Left renal pelvis (tissue), 4 donors: Measurements from ENCODE around the gene BBS2. TPM values are rescaled to one million over a fixed set of nuclear protein-coding genes. Genes with fewer than 3 reads are reported as not detected.
"Not testable (repeated sequence)": the region's sequence is repeated elsewhere in the genome, so short reads cannot be mapped to it uniquely, and the experiment has no call there.

Experiments
- DNase-seq, 4 donors: peaks; one replicate each; pipeline ENCODE4 v3.0.0-alpha.2; 2013; ENCODE audit warnings: low read depth in 4 of 4, low spot score in 3 of 4
- polyA plus RNA-seq, 4 donors: library from polyadenylated mRNA; unstranded; fragments of 120-200 nt; gene quantifications; one replicate each; pipeline ENCODE4 v1.2.1, GENCODE V29; 2013; ENCODE audit not compliant: insufficient read length in 4 of 4

The BBS2 gene
- polyA plus RNA-seq, 4 donors: 73.8 to 109 (median 93.8) TPM

DNA sequence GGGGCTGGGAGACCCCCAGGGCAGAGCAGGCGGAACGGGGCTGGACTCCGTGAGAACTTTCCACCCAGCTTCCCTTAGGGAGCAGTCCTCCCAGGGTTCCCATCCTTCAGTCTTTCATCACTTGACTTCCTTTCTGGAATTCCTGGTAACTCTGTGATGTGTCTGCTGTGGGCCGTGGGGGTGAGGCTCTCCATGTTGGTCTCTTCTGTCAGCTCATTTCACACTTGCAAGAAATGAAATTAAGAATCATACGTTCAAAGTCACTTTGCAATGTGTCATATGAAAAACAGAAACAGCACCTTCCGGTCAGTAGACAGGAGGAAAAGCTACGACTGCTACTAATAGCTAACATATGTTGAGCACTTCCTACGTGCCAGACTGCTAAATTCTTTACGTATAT, 5.4 kb upstream of the BBS2 start:
- DNase-seq: no peak

DNA sequence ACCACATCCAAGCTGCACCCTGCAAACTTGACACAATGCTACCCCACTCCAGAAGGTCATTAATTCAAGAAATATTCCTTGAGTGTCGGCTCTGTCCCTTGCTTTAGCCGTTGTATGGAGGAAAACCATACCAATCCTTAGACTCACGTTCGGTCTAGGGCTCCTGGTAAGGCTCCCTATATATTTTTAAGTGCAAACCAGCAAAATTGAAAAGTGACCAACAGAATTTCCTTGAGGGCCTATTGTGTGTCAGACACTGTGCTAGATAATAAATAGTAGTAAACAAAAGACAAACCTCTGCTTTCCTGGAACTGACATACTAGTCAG, 390 bp upstream of the BBS2 start:
- no peak for DNase-seq

DNA sequence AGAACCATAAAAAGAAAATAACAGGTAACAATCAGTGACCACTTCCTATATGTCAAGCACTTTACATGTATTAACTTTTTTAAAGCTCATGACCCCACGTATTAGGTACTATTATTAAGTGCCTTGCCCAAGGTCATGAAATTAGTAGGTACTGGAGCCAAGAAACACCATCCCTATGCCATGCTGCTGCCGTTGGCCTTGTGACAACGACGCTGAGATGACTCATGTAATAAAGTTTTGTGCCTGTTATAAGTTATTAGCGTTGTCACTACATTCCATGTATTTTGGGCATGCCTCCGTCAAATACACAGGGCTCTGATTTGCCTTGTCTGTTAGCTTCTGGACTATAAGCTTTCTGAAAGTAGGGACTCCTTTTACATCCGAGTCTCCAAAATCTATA, 1.4 kb downstream of the BBS2 start:
- DNase-seq: no peak

DNA sequence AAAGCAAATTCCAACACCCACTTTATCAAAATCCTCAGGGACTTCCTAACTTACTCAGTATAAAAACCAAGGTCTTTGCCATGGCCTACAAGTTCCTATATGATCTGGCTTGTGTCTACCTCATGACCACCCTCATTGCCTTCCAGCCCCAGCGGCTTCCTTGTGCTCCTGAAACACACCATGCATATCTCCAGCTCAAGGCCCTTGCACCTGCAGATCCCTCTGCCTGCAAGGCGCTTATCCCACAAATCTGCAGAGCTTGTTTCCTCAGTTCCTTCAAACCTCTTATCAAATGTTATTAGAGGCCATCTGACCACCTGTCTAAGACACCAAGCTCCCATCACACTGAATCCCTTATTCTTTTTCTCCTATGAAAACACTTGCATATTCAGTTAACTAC, 2.6 kb downstream of the BBS2 start:
- no peak for DNase-seq

DNA sequence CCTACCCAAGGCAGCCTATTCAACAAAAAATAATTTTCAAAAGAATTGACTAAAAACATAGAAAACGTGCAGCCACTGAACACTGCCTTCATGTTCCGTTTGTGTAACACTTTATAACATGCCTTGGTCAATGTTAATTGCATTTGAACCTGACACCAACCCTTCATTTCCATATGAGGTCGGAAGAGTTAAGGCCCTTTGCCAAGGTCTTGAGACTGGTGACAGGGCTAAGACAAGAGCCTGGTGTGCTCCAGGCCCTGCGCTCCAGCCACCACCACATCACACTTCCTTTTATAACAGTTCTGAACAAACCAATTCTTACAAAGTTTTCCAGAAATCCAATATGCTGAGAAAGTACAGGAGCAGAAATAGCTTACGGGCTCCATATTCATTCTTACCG, 4.2 kb downstream of the BBS2 start:
- DNase-seq: no peak

DNA sequence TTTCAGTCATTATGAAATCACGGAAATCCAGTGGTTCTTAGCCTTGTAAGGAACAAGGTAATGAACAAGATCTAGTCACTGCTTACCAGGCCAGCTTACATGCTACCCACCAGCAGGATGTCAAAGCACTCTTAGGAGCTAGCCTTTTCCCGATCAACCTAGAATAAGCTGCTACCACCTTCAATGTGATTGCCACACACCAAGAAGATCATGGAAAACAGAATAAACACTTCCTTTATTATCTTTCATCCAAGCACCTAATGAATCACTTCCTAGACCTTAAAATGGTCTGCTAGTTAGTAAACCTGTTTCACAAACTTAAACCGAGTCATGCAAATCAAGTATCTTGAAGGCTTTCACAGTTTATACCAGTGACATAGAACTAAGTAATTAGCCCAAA, 5.0 kb downstream of the BBS2 start:
- DNase-seq: no peak

DNA sequence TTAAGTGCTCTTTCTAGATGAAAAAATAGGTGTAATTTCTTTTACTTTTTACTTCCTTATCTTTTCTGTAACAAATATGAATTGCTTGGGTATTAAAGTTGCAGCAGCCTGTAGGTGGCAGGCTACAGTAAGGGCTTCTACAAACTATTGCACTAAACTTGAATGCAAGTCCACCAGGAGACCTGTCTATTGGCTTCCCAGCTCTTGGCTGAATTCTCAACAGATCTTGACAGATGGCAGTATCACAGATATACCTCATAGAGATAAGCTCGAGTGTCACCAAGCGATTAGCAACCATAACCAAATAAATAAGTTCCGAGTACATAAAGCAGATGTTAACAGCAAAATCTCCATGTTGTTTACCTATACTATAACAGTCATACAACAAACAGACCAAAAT, 5.9 kb downstream of the BBS2 start:
- DNase-seq: peak in 1 of 4 donors; percentile 3

DNA sequence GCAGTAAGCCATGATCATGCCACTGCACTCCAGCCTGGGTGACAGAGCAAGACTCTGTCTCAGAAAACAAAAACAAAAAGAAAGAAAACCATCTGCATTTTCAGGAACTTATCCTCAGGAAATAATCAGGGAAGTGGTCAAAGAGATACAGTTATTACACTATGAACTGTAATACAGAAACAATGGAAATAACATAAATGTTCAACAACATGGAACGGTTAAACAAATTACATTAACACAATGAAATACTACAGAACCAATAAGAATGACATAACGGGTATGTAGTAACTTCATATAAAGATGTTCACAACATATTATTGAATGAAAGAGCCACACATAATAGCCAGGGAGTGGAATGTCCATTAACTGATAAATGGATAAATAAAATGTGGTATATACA, 6.7 kb downstream of the BBS2 start:
- no peak for DNase-seq

DNA sequence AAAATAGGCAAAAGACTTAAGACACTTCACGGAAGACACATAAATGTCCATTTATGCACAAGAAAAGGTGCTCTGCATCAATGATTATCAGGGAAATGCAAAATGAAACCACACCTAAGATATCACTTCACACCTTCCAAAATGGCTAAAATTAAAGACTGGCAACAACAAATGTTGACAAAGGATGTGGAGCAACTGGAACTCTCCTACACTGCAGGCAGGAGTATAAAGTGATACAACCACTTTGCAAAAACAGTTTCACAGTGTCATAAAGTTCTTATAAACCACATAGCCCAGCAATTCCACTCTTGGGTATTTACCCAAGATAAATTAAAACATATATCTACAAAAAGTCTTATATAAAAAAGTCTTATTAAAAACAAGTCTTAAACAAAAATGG, 7.8 kb downstream of the BBS2 start:
- DNase-seq: no peak

DNA sequence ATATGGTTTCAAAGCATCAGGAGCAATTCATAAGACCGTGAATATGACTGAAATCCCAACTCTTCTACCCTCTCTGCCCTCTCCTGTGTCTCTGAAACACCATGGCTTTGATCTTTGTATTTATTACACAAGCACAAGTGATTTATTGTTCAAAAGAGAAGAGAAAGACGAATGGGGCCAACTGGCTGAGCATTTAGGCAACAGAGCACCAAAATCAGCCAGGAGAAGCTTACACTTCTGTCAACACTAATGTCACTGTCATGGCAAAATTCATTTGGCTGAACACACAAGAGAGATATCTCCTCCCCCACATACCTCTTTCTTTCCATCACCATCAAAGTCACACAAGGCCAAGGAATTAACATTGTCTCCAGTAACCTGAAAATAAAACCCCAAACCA, 9.3 kb downstream of the BBS2 start:
- DNase-seq: no peak

DNA sequence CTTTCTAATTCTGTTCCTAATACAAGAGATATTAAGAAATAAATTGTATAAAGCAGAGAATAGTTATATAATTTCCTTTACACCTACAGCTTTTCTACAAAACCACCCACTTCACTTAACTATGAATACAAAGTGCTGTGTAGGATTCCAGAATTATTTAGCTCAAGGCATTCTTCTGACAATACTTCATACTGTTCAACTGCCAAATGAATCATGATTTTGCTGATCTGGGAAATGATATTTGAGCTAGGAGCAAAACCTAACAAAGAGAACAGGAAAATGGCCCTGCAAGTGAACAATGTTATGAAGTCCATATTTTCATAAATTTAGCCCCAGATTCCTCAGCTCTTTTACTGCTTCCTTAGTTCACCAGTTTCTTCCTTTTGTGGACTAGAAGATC, 12.9 kb downstream of the BBS2 start:
- no peak for DNase-seq

DNA sequence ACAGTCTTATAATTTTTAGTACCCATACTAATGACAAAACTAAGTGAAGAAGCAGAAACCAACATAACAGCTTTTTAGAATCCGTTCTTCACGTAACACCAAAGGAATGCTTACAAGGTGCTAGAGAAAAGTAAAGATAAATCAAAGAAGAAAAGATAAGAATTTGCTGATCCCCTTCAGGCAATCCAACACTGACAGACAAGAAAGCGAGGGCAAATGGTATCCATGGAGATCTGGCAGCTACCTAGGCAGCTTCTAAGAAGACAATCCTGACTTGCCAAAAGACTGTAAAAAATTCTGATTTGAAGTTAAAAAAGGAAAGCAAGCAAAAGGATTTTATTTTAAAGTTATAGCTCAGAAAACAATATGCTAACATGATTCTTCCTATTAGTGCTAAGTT, 14.6 kb downstream of the BBS2 start:
- no peak for DNase-seq

DNA sequence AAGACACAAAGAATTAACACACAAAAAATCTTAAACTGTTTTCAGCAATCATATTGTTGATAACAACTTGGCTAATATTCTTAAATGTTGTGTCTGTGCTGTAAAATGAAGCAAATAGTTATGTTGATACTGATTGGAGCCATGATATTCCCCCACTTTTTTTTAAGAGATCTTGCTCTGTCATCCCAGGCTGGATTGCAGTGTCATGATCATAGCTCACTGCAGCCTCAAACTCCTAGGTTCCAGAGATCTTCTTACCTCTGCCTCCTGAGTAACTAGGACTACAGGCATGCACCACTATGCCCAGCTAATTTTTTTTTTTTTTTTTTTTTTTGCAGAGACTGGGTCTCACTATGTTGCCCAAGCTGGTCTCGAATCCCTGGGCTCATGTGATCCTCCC, 26.0 kb downstream of the BBS2 start:
- DNase-seq: no peak

DNA sequence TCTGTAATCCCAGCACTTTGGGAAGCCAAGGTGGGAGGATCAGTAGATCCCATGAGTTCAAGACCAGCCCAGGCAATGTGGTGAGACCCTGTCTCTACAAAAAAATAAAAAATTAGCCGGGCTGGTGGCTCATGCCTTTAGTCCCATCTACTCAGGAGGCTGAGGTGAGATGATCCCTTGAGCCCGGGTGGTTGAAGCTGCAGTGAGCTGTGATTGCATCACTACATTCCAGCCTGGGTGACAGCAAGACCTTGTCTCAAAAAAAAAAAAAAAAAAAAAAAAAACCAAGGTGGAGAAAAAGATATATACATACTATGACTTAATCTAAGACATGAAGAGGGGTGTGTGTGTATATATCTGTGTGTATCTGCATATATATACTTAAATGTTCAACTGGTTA, 26.7 kb downstream of the BBS2 start:
- DNase-seq: no peak

DNA sequence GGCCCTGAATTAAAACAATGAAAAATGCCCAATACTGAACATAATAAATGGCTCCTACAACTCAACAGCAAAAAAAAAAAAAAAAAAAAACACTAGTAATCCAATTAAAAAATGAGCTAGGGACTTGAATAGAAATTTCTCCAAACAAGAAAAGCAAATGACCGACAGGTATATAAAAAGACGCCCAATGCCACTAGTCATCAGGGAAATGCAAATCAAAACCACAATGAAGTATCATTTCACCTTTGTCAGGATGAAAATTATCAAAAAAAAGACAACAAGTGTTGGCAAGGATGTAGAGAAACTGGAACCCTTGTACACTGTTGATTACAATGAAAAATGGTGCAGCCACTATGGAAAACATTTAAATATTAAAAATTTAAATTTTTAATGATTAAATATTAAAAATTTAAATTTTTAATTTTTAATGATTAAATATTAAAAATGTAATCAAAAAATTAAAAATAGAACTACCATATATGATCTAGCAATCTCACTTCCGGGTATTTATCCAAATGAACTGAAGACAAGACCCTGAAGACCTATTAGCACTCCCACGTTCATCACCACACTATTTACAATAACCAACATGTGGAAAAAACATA, 28.1 kb downstream of the BBS2 start:
- DNase-seq: no peak

DNA sequence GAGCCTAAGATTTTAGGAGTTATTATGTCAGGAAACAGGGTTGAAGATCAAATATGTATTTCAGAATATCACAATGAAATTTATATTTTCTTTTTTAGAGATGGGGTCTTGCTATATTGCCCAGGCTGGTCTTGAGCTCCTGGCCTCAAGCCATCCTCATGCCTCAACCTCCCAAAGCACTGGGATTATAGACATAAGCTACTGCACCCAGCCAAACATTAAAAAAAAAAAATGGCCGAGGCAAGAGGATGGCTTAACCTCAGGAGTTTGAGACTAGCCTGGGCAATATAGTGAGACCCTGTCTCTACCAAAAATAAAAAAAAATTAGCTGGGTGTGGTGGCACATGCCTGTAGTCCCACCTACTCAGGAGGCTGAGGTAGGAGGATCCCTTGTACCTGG, 31.0 kb downstream of the BBS2 start:
- not testable (repeated sequence) for DNase-seq

DNA sequence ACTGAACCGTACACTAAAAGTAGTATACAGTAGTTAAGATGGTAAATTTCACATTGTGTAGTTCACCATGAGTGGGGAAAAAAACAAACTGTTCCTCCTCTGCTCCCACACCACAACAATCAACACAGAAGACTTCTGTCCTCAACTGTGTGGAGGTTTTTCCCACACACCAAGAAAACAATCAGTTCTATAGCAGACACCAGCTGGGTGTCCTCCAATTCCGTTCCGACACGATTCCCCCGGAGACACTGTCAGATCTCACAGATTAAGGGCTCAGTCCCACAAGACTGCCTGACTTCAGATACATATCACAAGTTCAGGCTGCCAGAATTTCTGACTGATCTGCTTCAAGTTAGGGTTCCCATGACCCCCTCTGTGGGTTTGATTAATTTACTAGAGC, 31.8 kb downstream of the BBS2 start:
- no peak for DNase-seq

DNA sequence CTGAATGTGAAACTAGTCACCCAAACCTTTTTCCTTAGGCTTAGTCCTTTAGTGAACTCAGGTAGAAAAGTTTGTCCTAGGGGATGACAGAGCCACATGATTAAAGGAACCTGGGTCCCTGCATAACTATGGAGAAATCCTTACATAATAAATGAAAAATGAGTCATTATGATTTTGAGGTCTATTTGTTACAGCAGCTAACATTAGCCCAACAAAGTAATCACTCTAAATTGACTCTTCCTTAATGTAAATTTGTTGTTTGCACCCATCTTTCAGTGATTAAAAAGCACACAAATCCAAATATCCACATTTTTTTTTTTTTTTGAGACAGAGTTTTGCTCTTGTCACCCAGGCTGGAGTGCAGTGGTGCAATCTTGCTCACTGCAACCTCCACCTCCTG, 36.4 kb downstream of the BBS2 start:
- no peak for DNase-seq

DNA sequence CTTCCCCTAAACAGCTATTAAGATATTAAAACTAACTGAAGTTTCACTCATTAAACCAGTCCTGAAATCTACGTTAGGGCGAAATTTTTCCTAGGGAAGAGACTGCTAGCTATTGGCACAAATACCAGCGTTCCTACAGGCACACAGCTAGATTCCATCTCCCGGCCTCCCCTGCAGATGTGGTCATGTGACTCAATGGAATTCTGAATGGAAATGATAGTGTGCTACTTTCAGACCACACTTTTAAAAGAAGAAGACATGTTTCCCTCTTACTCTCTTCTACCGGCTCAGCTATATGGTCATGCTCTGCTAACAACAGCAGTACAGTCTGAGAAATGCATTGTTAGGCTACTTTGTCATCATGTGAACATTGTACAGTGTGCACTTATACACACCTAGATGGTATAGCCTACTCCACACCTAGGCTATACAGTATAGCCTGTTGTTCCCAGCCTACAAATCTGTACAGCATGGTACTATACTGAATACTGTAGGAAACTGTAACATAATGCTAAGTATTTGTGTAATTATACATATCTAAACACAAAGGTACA, 37.1 kb downstream of the BBS2 start:
- DNase-seq: no peak

DNA sequence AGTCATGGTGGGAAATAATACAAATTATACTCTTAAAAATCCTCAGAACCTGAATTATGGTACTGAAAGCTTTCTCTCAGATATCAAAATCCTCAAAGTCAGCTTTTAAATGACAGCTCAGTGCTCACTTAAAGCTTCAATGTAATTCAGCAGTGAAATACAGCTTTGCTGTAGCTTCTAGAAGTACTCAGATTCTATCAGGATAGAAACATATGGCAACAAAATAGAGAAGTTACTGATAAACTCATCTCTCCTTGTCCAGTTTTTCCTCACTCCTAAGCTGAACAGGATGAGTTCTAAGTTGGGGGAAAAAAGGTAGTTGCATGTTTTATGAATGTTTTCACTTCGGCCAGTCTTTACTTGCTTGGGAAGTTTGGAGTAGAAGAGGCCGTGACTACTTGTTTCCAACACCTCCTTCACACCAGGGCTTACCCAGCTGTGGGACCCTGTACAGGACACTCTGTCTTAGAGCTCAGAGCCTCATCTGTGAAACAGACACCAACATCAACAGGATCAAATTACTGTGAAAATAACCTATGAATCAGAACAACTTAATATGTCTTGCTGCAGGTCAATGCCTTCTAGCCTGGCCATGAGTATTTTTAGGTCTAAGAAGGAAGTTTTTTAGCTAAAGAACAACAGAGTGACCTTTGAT, 38.2 kb downstream of the BBS2 start:
- DNase-seq: peak; percentile 10 to 73 (median 24)

DNA sequence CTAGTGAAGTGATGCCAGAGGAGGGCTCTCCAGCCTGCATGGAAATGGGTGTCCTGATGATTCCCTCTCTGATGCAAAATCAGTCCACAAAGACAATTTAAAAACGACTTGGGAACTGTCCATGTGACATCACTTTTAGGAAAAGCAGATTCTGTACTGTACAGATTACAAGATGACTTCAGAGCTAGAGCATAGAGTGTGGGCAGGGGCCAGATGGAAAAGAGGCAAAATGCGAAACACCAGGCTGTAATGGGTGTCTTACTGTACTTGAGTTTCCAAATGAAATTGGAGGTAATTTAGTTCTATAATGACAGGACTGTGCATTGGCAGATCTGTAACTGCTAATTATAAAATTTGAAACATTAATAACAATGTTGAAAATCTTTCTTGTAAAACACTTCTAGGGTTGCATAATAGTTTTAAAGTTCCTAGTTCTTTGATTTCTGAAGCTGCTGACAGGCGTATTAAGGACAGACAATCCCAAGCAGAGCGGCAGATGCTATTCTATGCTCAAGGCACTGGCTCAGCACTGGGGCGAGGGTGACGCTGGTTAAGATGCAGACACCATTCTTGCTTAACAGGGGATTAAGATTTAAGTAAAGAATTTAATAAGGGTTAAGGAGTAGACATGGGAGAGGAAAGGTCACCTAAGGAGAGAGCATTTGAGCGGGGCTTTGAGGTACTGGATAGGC, 38.9 kb downstream of the BBS2 start:
- DNase-seq: no peak

DNA sequence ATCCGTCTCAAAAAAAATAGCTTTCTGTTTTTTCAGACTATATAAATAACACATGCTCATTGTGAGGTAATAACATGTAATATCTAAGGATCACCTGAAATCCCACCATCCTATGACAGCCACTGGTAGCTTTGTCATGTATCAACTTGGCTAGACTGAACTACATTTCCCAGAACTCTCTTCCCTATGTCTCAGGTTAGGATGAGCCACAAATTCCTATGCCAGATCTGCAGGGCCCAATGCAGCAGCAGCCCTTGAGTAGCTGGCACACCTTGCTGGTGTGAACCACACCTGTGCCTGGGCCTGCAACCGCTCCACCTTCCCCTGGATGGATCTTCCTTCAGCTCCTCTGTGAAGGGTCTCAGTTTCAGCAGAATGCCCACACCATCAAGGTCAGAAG, 40.4 kb downstream of the BBS2 start:
- DNase-seq: no peak
